Tibial nerve (tissue), 4 donors: ENCODE data around the gene DDX10.

Experiments
- CTCF ChIP-seq, 5 experiments: fragments of 200-600 bp in 3 of 5; fragments of 450-650 bp in 2 of 5; sonication (generic) in 3 of 5; IDR thresholded peaks; one replicate each; pipeline ENCODE4 v1.5.1; 2016 to 2019; ENCODE audit warnings: antibody characterized with exemption in 5 of 5, mild to moderate bottlenecking in 3 of 5, moderate library complexity in 2 of 5
- EP300 ChIP-seq, 2 donors: sonication (generic); formaldehyde crosslinking; IDR thresholded peaks; one replicate each; pipeline ENCODE4 v1.6.1; 2017; ENCODE audit warnings: antibody characterized with exemption in 2 of 2, mild to moderate bottlenecking in 1 of 2
- POLR2A ChIP-seq, 2 donors: fragments of 450-650 bp; IDR thresholded peaks; one replicate each; pipeline ENCODE4 v1.6.1; 2017; ENCODE audit warnings: antibody characterized with exemption in 2 of 2, mild to moderate bottlenecking in 2 of 2, moderate library complexity in 2 of 2

- TF ChIP-seq CTCF (IDR thresholded peaks at IDR 0.05) (no peak), POLR2A (IDR thresholded peaks at IDR 0.05) (no peak), EP300 (IDR thresholded peaks at IDR 0.05) (no peak)
These were observed 25.7 kb upstream of the DDX10 start for GRCh38 chr11:108639146-108639545.
